ENCODE results near the gene CCT8L2. TPM values are rescaled to one million over a fixed set of nuclear protein-coding genes. Genes with fewer than 3 reads are reported as not detected.

The CCT8L2 gene
- total and polyA plus RNA-seq, 2 of the 8 experiments (the other 6 are each of a cell fraction or from before 2014, with no cell fraction given): not detected

DNA sequence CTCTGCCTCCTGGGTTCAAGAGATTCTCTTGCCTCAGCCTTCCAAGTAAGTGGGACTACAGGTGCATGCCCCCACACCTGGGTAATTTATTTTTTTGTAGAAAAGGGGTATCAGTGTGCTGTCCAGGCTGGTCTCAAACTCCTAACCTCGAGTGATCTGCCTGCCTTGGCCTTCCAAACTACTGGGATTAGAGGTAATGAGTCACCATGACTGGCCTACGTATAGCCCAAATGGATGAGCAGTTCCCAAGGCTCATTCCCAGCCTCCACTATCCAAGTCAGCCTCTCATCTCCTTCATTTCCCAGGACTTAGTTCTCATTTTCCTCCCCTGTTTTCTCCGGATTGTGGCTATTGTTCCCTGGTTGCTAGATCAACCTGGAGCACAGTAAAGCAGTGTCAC, 5.6 kb downstream of the CCT8L2 start:
- Histone ChIP-seq H3K79me2 (ENCODE audit: control insufficient read depth in 1 of 2, insufficient read depth in 2 of 2, low read length in 2 of 2) (no peaks in the 10 kb centered on the region), H4K20me1 (replicated peaks in 1 of 2; ENCODE audit: control insufficient read depth in 1 of 2, insufficient read depth in 2 of 2, low read length in 2 of 2) (no peaks in the 10 kb centered on the region), H3K23ac (ENCODE audit: insufficient read length) (no peak overlapping the region), H2BK5ac (ENCODE audit: low read depth, low read length) (no peak overlapping the region), H2BK15ac (ENCODE audit: low read length) (no peak overlapping the region), H3K4ac (replicated peaks; ENCODE audit: insufficient read length, low read depth, low read length) (no peak overlapping the region), H3K27ac (ENCODE audit: low read depth, low read length) (no peak overlapping the region), H3K4me3 (ENCODE audit: extremely low read depth in 1 of 4, insufficient read depth in 2 of 4, low read depth in 3 of 4, low read length in 4 of 4) (no peak overlapping the region), H4K8ac (ENCODE audit: extremely low read depth, insufficient read depth, low read length) (no peak overlapping the region), H3K23me2 (ENCODE audit: low read depth, low read length) (no peaks in the 10 kb centered on the region), H2AFZ (ENCODE audit: low read length) (no peak overlapping the region), H3K56ac (replicated peaks; ENCODE audit: insufficient read length, low read depth, low read length) (no peak overlapping the region), H3K14ac (ENCODE audit: insufficient read length) (no peak overlapping the region), H3K4me1 (replicated peaks in 1 of 4; ENCODE audit: control insufficient read depth in 3 of 4, insufficient read depth in 4 of 4, low read length in 3 of 4) (no peaks in the 10 kb centered on the region), H3K79me1 (ENCODE audit: low read depth, low read length) (no peaks in the 10 kb centered on the region), H2AK5ac (ENCODE audit: low read depth, low read length) (no peak overlapping the region), H3K18ac (ENCODE audit: extremely low read depth, low read length) (no peak overlapping the region), H3K9me3 (ENCODE audit: insufficient read depth in 2 of 2, low read depth in 1 of 2, low read length in 1 of 2) (peaks cover 6 to 76% of the 10 kb centered on the region in 2 experiments), H3K36me3 (ENCODE audit: control insufficient read depth in 2 of 4, insufficient read depth in 4 of 4, low read length in 3 of 4) (no peaks in the 10 kb centered on the region), H4K5ac (ENCODE audit: insufficient read length, low read depth, low read length) (no peak overlapping the region), H2BK120ac (replicated peaks; ENCODE audit: low read depth, low read length) (no peak overlapping the region), H2BK12ac (ENCODE audit: low read depth, low read length) (no peak overlapping the region), H3K27me3 (replicated peaks in 1 of 4; ENCODE audit: control insufficient read depth in 3 of 4, extremely low read depth in 1 of 4, insufficient read depth in 3 of 4, low read length in 3 of 4) (no peaks in the 10 kb centered on the region), H4K91ac (replicated peaks; ENCODE audit: insufficient read length, low read length) (no peak overlapping the region), H3K9ac (replicated peaks in 1 of 4; ENCODE audit: extremely low read depth in 1 of 4, low read depth in 3 of 4, low read length in 3 of 4) (no peak overlapping the region), H3K4me2 (ENCODE audit: insufficient read depth in 1 of 2, low read depth in 2 of 2, low read length in 2 of 2) (no peak overlapping the region), H2BK20ac (ENCODE audit: low read length) (no peak overlapping the region)
- no peak for FAIRE-seq
- ChIA-PET POLR2A (ENCODE audit: partially characterized antibody) (no interaction called here), CTCF (ENCODE audit: partially characterized antibody) (no interaction called here)
- DNase-seq (ENCODE audit: low read depth in 1 of 2, low spot score in 2 of 2): no peak
- 67% methylated on average over 3 of the region's 3 CpGs; no CpG with 5 or more reads in 1 of the 2 experiments for WGBS, 2 experiments (ENCODE audit: extremely low coverage in 1 of 2, insufficient coverage in 1 of 2, insufficient read length in 1 of 2, insufficient replicate concordance in 2 of 2, low coverage in 1 of 2, low lambda C conversion rate in 2 of 2, missing lambda C conversion rate in 1 of 2)
- TF ChIP-seq MAFK (IDR thresholded peaks at IDR 0.05; ENCODE audit: low read depth, low read length) (no peak), GTF2F1 (IDR thresholded peaks at IDR 0.05; ENCODE audit: borderline replicate concordance, low read depth, low read length) (no peak), EGR1 (IDR thresholded peaks at IDR 0.05; ENCODE audit: borderline replicate concordance, low read depth, low read length) (no peak), SAP30 (IDR thresholded peaks at IDR 0.05; ENCODE audit: insufficient read depth, insufficient replicate concordance, low read length) (no peak), FOSL1 (IDR thresholded peaks at IDR 0.05; ENCODE audit: insufficient read depth, low read depth, low read length) (no peak), CBX8 (IDR thresholded peaks at IDR 0.05; ENCODE audit: borderline replicate concordance, low read depth, low read length) (no peak), BRCA1 (IDR thresholded peaks at IDR 0.05; ENCODE audit: low read depth, low read length) (no peak), SP2 (IDR thresholded peaks at IDR 0.05; ENCODE audit: low read length) (no peak), TAF7 (optimal IDR thresholded peaks at IDR 0.05; ENCODE audit: borderline replicate concordance, low read depth, low read length) (no peak), JUND (IDR thresholded peaks at IDR 0.05; ENCODE audit: low read length) (no peak), CREB1 (IDR thresholded peaks at IDR 0.05) (no peak), MAX (IDR thresholded peaks at IDR 0.05) (no peak)
- TF ChIP-seq, protein P1, sequence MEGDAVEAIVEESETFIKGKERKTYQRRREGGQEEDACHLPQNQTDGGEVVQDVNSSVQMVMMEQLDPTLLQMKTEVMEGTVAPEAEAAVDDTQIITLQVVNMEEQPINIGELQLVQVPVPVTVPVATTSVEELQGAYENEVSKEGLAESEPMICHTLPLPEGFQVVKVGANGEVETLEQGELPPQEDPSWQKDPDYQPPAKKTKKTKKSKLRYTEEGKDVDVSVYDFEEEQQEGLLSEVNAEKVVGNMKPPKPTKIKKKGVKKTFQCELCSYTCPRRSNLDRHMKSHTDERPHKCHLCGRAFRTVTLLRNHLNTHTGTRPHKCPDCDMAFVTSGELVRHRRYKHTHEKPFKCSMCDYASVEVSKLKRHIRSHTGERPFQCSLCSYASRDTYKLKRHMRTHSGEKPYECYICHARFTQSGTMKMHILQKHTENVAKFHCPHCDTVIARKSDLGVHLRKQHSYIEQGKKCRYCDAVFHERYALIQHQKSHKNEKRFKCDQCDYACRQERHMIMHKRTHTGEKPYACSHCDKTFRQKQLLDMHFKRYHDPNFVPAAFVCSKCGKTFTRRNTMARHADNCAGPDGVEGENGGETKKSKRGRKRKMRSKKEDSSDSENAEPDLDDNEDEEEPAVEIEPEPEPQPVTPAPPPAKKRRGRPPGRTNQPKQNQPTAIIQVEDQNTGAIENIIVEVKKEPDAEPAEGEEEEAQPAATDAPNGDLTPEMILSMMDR (IDR thresholded peaks at IDR 0.05; ENCODE audit: control extremely low read depth in 1 of 3, insufficient read depth in 1 of 3, low read depth in 1 of 3, low read length in 3 of 3): no peak

Data from H1 (cell line).